ENCODE data around the gene GRAMD1B.

- TF ChIP-seq POLR2A (IDR thresholded peaks at IDR 0.05) = no peak
- no peak for TF ChIP-seq CTCF (IDR thresholded peaks at IDR 0.05)
Measured at GRCh38 chr11:123650901-123651300, 220.8 kb downstream of the GRAMD1B start.
